AML-193 (cell line): ENCODE data around the gene SPSB4.

ENCODE experiments used
- DNase-seq, 2 experiments: peaks; one replicate each; lab custom pipeline; 2025; lab: John Stamatoyannopoulos, UW

The SPSB4 gene

GRCh38 chr3:141152801-141153678 is 101.9 kb downstream of the SPSB4 start:
- no peak for DNase-seq

- no peak for DNase-seq
These were observed 102.5 kb downstream of the SPSB4 start for GRCh38 chr3:141153679-141153966.

GRCh38 chr3:141164852-141165251 is 113.7 kb downstream of the SPSB4 start:
- DNase-seq: no peak

- no peak for DNase-seq
These were observed 116.5 kb downstream of the SPSB4 start for GRCh38 chr3:141167681-141168080.

- DNase-seq: no peak
These were observed 119.6 kb downstream of the SPSB4 start for GRCh38 chr3:141170678-141171295.

GRCh38 chr3:141174674-141175073 is 123.5 kb downstream of the SPSB4 start:
- DNase-seq: no peak

GRCh38 chr3:141176775-141177174 is 125.6 kb downstream of the SPSB4 start:
- no peak for DNase-seq

- no peak for DNase-seq
These were observed 126.9 kb downstream of the SPSB4 start for GRCh38 chr3:141178026-141178425.

- no peak for DNase-seq
These were observed 127.4 kb downstream of the SPSB4 start for GRCh38 chr3:141178551-141178950.

- no peak for DNase-seq
These were observed 128.8 kb downstream of the SPSB4 start for GRCh38 chr3:141179983-141180382.

GRCh38 chr3:141181196-141181595 is 130.0 kb downstream of the SPSB4 start:
- no peak for DNase-seq

GRCh38 chr3:141181819-141182218 is 130.7 kb downstream of the SPSB4 start:
- no peak for DNase-seq

GRCh38 chr3:141183606-141184005 is 132.5 kb downstream of the SPSB4 start:
- DNase-seq: no peak

- DNase-seq: no peak
These were observed 133.3 kb downstream of the SPSB4 start for GRCh38 chr3:141184430-141184829.

- DNase-seq: no peak
These were observed 140.1 kb downstream of the SPSB4 start for GRCh38 chr3:141191097-141191749.

GRCh38 chr3:141192345-141192744 is 141.2 kb downstream of the SPSB4 start:
- peak; percentile 90 to 96 for DNase-seq

- DNase-seq: no peak
These were observed 142.1 kb downstream of the SPSB4 start for GRCh38 chr3:141193066-141193830.
